H1 (cell line): ENCODE measurements around the gene QSOX1. TPM values are rescaled to one million over a fixed set of nuclear protein-coding genes. Genes with fewer than 3 reads are reported as not detected.
A peak's percentile ranks its signal among the peaks of the same experiment; 100 is the strongest.

ENCODE experiments used
- ATF2 ChIP-seq: IDR thresholded peaks from 2 replicates; pipeline ENCODE4 v1.6.1; 2012; ENCODE audit warnings: low read length, inconsistent platforms
- CHD7 ChIP-seq: fragments of 300-600 bp; sonication (generic); IDR thresholded peaks from 2 replicates; pipeline ENCODE4 v1.7.1; 2012; ENCODE audit warnings: low read length, moderate library complexity, mild to moderate bottlenecking, inconsistent platforms; ENCODE audit not compliant: insufficient replicate concordance
- MAX ChIP-seq: IDR thresholded peaks from 2 replicates; pipeline ENCODE4 v1.6.1; 2012; ENCODE audit warnings: inconsistent platforms
- SP2 ChIP-seq: IDR thresholded peaks from 2 replicates; pipeline ENCODE4 v1.6.1; 2012; ENCODE audit warnings: mild to moderate bottlenecking, low read length, inconsistent platforms
- SP4 ChIP-seq: IDR thresholded peaks from 2 replicates; pipeline ENCODE4 v1.6.1; 2012; ENCODE audit warnings: low read length, inconsistent platforms
- polyA plus RNA-seq, 7 experiments: library from polyadenylated mRNA; depleted of rRNA in 3 of 7; stranded (reverse) in 5 of 7; unstranded in 2 of 7; fragments of >200 nt in 5 of 7; fragments of 200-250 nt in 2 of 7; gene quantifications; 1 replicate in 5 of 7; 2 replicates in 1 of 7; 4 replicates in 1 of 7; pipeline versions ENCODE4 v1.2.1 to v1.2.3, GENCODE V29; 2011 to 2013; ENCODE audit warnings: missing spikeins in 2 of 7, mixed read lengths in 2 of 7
- total RNA-seq: library from RNA; stranded (reverse); fragmentation: NEBNext Ultra II Directional; extraction: Animal tissue kit (Norgen Biotek cat#: 25700); gene quantifications from 2 replicates; pipeline ENCODE4 v1.2.1, GENCODE V29; 2021

The QSOX1 gene
- total and polyA plus RNA-seq, 2 of the 8 experiments (the other 6 are each of a cell fraction or from before 2014, with no cell fraction given) = 97.7 to 123 TPM

GRCh38 chr1:180230791-180231505 is 76.3 kb downstream of the QSOX1 start (continued):
- no peak for TF ChIP-seq ATF2
- TF ChIP-seq SP4 = no peak
- TF ChIP-seq MAX = peak; percentile 70
- no peak for TF ChIP-seq SP2
- no peak for TF ChIP-seq CHD7
- TF ChIP-seq, all 59 proteins: peak for 16
